ENCODE results near the gene HMBS.

HMBS gene

DNA sequence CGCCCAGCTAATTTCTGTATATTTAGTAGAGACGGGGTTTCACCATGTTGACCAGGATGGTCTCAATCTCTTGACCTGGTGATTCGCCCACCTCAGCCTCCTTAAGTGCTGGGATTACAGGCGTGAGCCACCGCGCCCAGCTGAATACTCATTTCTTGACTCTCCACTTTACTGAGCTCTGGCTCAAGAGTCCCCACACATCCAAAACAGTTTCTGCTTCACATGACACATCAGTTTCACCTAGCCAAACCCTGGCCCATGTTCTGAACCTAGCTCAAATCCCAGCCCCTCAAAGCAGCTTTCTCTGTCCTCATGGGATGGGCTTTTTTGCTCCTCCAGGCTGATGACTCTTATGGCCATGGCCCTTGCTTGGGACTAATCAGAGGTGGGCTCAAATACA is 37.5 kb upstream of the HMBS start:
- DNase-seq (ENCODE audit: low read depth in 1 of 2, low spot score in 1 of 2), result no peak
- Histone ChIP-seq H3K27ac (replicated peaks) (no peak overlapping the region), H3K27me3 (ENCODE audit: insufficient read depth, poor library complexity, severe bottlenecking) (no peaks in the 10 kb centered on the region), H3K4me3 (replicated peaks; ENCODE audit: insufficient read depth, low read length) (no peak overlapping the region)
- TF ChIP-seq SPI1 (IDR thresholded peaks at IDR 0.05; ENCODE audit: borderline replicate concordance, low read depth) (no peak), GABPA (IDR thresholded peaks at IDR 0.05; ENCODE audit: low read depth) (no peak), POLR2AphosphoS5 (IDR thresholded peaks at IDR 0.05; ENCODE audit: low read depth) (no peak)
- TF ChIP-seq, protein P1, sequence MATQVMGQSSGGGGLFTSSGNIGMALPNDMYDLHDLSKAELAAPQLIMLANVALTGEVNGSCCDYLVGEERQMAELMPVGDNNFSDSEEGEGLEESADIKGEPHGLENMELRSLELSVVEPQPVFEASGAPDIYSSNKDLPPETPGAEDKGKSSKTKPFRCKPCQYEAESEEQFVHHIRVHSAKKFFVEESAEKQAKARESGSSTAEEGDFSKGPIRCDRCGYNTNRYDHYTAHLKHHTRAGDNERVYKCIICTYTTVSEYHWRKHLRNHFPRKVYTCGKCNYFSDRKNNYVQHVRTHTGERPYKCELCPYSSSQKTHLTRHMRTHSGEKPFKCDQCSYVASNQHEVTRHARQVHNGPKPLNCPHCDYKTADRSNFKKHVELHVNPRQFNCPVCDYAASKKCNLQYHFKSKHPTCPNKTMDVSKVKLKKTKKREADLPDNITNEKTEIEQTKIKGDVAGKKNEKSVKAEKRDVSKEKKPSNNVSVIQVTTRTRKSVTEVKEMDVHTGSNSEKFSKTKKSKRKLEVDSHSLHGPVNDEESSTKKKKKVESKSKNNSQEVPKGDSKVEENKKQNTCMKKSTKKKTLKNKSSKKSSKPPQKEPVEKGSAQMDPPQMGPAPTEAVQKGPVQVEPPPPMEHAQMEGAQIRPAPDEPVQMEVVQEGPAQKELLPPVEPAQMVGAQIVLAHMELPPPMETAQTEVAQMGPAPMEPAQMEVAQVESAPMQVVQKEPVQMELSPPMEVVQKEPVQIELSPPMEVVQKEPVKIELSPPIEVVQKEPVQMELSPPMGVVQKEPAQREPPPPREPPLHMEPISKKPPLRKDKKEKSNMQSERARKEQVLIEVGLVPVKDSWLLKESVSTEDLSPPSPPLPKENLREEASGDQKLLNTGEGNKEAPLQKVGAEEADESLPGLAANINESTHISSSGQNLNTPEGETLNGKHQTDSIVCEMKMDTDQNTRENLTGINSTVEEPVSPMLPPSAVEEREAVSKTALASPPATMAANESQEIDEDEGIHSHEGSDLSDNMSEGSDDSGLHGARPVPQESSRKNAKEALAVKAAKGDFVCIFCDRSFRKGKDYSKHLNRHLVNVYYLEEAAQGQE (IDR thresholded peaks at IDR 0.05; ENCODE audit: insufficient replicate concordance, low read depth), result no peak
- TF ChIP-seq, protein P2, sequence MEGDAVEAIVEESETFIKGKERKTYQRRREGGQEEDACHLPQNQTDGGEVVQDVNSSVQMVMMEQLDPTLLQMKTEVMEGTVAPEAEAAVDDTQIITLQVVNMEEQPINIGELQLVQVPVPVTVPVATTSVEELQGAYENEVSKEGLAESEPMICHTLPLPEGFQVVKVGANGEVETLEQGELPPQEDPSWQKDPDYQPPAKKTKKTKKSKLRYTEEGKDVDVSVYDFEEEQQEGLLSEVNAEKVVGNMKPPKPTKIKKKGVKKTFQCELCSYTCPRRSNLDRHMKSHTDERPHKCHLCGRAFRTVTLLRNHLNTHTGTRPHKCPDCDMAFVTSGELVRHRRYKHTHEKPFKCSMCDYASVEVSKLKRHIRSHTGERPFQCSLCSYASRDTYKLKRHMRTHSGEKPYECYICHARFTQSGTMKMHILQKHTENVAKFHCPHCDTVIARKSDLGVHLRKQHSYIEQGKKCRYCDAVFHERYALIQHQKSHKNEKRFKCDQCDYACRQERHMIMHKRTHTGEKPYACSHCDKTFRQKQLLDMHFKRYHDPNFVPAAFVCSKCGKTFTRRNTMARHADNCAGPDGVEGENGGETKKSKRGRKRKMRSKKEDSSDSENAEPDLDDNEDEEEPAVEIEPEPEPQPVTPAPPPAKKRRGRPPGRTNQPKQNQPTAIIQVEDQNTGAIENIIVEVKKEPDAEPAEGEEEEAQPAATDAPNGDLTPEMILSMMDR (IDR thresholded peaks at IDR 0.05; ENCODE audit: insufficient read depth, low read length), result no peak

DNA sequence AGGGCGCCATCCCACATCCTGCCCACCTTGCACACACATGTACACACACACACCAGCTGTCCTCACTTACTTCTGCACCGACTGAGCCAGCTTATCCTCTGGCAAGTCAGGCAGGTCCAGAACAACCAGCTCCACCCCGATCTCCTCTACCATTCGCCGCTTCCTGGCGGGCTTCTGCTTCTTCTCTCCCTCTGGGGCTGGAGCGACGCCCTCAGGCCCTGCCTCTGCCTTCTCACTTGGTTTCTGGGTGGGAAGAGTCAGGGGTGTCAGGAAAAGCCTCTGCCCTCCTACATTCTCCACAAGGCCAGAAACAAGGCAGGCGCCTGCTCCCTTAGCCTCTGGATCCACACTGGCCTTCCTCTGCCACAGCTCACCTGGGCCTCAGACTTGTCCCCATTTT is 36.0 kb upstream of the HMBS start:
- DNase-seq (ENCODE audit: low read depth in 1 of 2, low spot score in 1 of 2), result no peak
- Histone ChIP-seq H3K27ac (replicated peaks) (no peak overlapping the region), H3K4me3 (replicated peaks; ENCODE audit: insufficient read depth, low read length) (no peak overlapping the region), H3K27me3 (ENCODE audit: insufficient read depth, poor library complexity, severe bottlenecking) (no peaks in the 10 kb centered on the region)
- TF ChIP-seq GABPA (IDR thresholded peaks at IDR 0.05; ENCODE audit: low read depth) (no peak), SPI1 (IDR thresholded peaks at IDR 0.05; ENCODE audit: borderline replicate concordance, low read depth) (no peak), POLR2AphosphoS5 (IDR thresholded peaks at IDR 0.05; ENCODE audit: low read depth) (no peak)
- TF ChIP-seq, protein P2 (IDR thresholded peaks at IDR 0.05; ENCODE audit: insufficient read depth, low read length), result no peak
- TF ChIP-seq, protein P1 (IDR thresholded peaks at IDR 0.05; ENCODE audit: insufficient replicate concordance, low read depth), result no peak

DNA sequence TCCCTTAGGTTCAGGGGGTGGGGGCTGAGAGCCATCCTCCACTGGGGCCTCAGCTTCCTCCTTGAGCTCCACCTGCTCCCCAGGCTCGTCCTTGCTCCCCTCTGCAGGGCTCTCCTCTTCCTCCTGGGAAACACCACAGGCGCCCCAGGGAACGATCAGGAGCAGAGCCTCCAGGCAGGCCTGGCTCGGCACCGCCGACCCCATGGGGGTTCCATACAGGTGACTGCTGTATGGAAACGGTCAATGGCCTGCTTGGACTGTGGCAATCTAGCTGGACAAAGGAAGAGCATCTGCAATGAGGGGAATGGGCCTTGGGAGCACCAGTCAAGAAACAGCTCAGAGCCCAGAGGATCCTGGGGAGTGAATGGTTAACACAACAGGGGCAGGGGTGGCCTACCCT is 35.6 kb upstream of the HMBS start:
- Histone ChIP-seq H3K27me3 (ENCODE audit: insufficient read depth, poor library complexity, severe bottlenecking) (no peaks in the 10 kb centered on the region), H3K4me3 (replicated peaks; ENCODE audit: insufficient read depth, low read length) (no peak overlapping the region), H3K27ac (replicated peaks) (no peak overlapping the region)
- no peak for TF ChIP-seq POLR2AphosphoS5 (IDR thresholded peaks at IDR 0.05; ENCODE audit: low read depth)
- no peak for TF ChIP-seq SPI1 (IDR thresholded peaks at IDR 0.05; ENCODE audit: borderline replicate concordance, low read depth)
- TF ChIP-seq, protein P2 (IDR thresholded peaks at IDR 0.05; ENCODE audit: insufficient read depth, low read length), result no peak
- TF ChIP-seq GABPA (IDR thresholded peaks at IDR 0.05; ENCODE audit: low read depth), result no peak
- TF ChIP-seq, protein P1 (IDR thresholded peaks at IDR 0.05; ENCODE audit: insufficient replicate concordance, low read depth), result no peak
- DNase-seq (ENCODE audit: low read depth in 1 of 2, low spot score in 1 of 2), result no peak

All from HL-60 (cell line).